Neural progenitor cell (in vitro differentiated cells): ENCODE results near the gene DDOST. TPM values are rescaled to one million over a fixed set of nuclear protein-coding genes. Genes with fewer than 3 reads are reported as not detected.

Experiments used
- DNase-seq: peaks from one replicate; pipeline ENCODE4 v3.0.0-alpha.2; 2016; ENCODE audit warnings: low spot score
- H2AFZ ChIP-seq: fragments of 200-600 bp; sonication (generic); replicated peaks from 2 replicates; pipeline ENCODE4 v1.6.1; 2016; ENCODE audit warnings: antibody characterized with exemption
- H3F3A ChIP-seq: fragments of 200-600 bp; sonication (generic); 2 replicates; pipeline ENCODE4 v1.6.1; 2016; ENCODE audit warnings: antibody characterized with exemption, low read depth
- H3K27ac ChIP-seq: fragments of 200-600 bp; sonication (generic); 2 replicates; pipeline ENCODE4 v1.5.1; 2016; ENCODE audit warnings: mild to moderate bottlenecking
- H3K27me3 ChIP-seq: fragments of 200-600 bp; sonication (generic); 2 replicates; pipeline ENCODE4 v1.6.1; 2016; ENCODE audit warnings: mild to moderate bottlenecking, moderate library complexity
- H3K36me3 ChIP-seq: fragments of 200-600 bp; sonication (generic); 2 replicates; pipeline ENCODE4 v1.5.1; 2016
- H3K4me1 ChIP-seq: fragments of 200-600 bp; sonication (generic); 2 replicates; pipeline ENCODE4 v1.6.1; 2016; ENCODE audit warnings: mixed run types
- H3K4me2 ChIP-seq: fragments of 200-600 bp; sonication (generic); 2 replicates; pipeline ENCODE4 v1.6.1; 2016
- H3K4me3 ChIP-seq: fragments of 200-600 bp; sonication (generic); 2 replicates; pipeline ENCODE4 v1.5.1; 2016
- H3K79me2 ChIP-seq: fragments of 200-600 bp; sonication (generic); 2 replicates; pipeline ENCODE4 v1.6.1; 2016; ENCODE audit warnings: low read depth
- H3K9ac ChIP-seq: fragments of 200-600 bp; sonication (generic); 2 replicates; pipeline ENCODE4 v1.6.1; 2016
- H3K9me3 ChIP-seq: fragments of 200-600 bp; sonication (generic); 2 replicates; pipeline ENCODE4 v1.5.1; 2016; ENCODE audit warnings: low read depth
- H4K20me1 ChIP-seq: fragments of 200-600 bp; sonication (generic); 2 replicates; pipeline ENCODE4 v1.6.1; 2016; ENCODE audit warnings: low read depth
- H3K27ac Mint-ChIP-seq: 3 replicates; pipeline ENCODE4 v1.8.0; 2021; ENCODE audit warnings: mixed read lengths
- H3K27me3 Mint-ChIP-seq: 2 replicates; pipeline ENCODE4 v1.8.0; 2022; ENCODE audit warnings: low read depth, mild to moderate bottlenecking, inconsistent platforms, moderate library complexity, mixed read lengths; ENCODE audit not compliant: insufficient read depth
- H3K36me3 Mint-ChIP-seq: 3 replicates; pipeline ENCODE4 v1.8.0; 2021; ENCODE audit warnings: mixed read lengths
- H3K4me1 Mint-ChIP-seq: 3 replicates; pipeline ENCODE4 v1.8.0; 2021; ENCODE audit warnings: mixed read lengths
- H3K4me3 Mint-ChIP-seq: 3 replicates; pipeline ENCODE4 v1.8.0; 2021; ENCODE audit warnings: mild to moderate bottlenecking, moderate library complexity, mixed read lengths
- H3K9me3 Mint-ChIP-seq: 3 replicates; pipeline ENCODE4 v1.8.0; 2020; ENCODE audit warnings: mixed read lengths
- CTCF ChIP-seq: fragments of 200-600 bp; sonication (generic); IDR thresholded peaks from 2 replicates; pipeline ENCODE4 v1.5.1; 2017; ENCODE audit warnings: antibody characterized with exemption, mild to moderate bottlenecking
- EZH2 ChIP-seq: fragments of 200-600 bp; sonication (generic); IDR thresholded peaks from 2 replicates; pipeline ENCODE4 v1.6.1; 2017; ENCODE audit warnings: antibody characterized with exemption, mild to moderate bottlenecking, moderate library complexity
- EZH2phosphoT487 ChIP-seq: fragments of 200-600 bp; sonication (generic); IDR thresholded peaks from 2 replicates; pipeline ENCODE4 v1.6.1; 2017; ENCODE audit warnings: antibody characterized with exemption
- total RNA-seq: library from RNA; depleted of rRNA; stranded (reverse); fragments of >200 nt; gene quantifications from 2 replicates; pipeline ENCODE4 v1.2.3, GENCODE V29; 2015; ENCODE audit warnings: low replicate concordance

DDOST gene
- total RNA-seq, 1 donor from 2014 or later = 151 TPM

- Histone ChIP-seq H2AFZ (no peak overlapping the region), H3K9ac (no peak overlapping the region), H4K20me1 (no peaks in the 10 kb centered on the region), H3K36me3 (no peaks in the 10 kb centered on the region), H3K4me3 (peak overlapping the region; percentile 71), H3K4me1 (peaks cover 3% of the 10 kb centered on the region), H3F3A (peaks cover 21% of the 10 kb centered on the region), H3K4me2 (peak overlapping the region; percentile 91), H3K9me3 (no peaks in the 10 kb centered on the region), H3K79me2 (no peaks in the 10 kb centered on the region), H3K27ac (no peak overlapping the region), H3K27me3 (no peaks in the 10 kb centered on the region)
- peak overlapping the region; percentile 84 for H3K4me3 Mint-ChIP-seq
- no peaks in the 10 kb centered on the region for H3K9me3 Mint-ChIP-seq
- H3K4me1 Mint-ChIP-seq = peaks cover 24% of the 10 kb centered on the region
- H3K36me3 Mint-ChIP-seq = no peaks in the 10 kb centered on the region
- no peak for TF ChIP-seq EZH2phosphoT487
- no peak for TF ChIP-seq CTCF
- no peak for TF ChIP-seq EZH2
- H3K27me3 Mint-ChIP-seq = peaks cover 4% of the 10 kb centered on the region
- no peak overlapping the region for H3K27ac Mint-ChIP-seq
- DNase-seq = peak; percentile 18
Measured at GRCh38 chr1:20697563-20697962, 36.4 kb upstream of the DDOST start.

- peaks cover 3% of the 10 kb centered on the region for H3K36me3 Mint-ChIP-seq
Measured at GRCh38 chr1:20696397-20697333, 35.5 kb upstream of the DDOST start.

GRCh38 chr1:20695515-20695914, 34.3 kb upstream of the DDOST start:
- DNase-seq = no peak
- Histone ChIP-seq H3F3A (peaks cover 21% of the 10 kb centered on the region), H3K9me3 (no peaks in the 10 kb centered on the region), H2AFZ (no peak overlapping the region), H3K79me2 (no peaks in the 10 kb centered on the region), H3K4me1 (peaks cover 3% of the 10 kb centered on the region), H3K27me3 (no peaks in the 10 kb centered on the region), H3K4me2 (no peak overlapping the region), H3K4me3 (no peak overlapping the region), H3K36me3 (no peaks in the 10 kb centered on the region), H3K9ac (no peak overlapping the region), H4K20me1 (no peaks in the 10 kb centered on the region), H3K27ac (no peak overlapping the region)
- no peak for TF ChIP-seq CTCF
- TF ChIP-seq EZH2 = no peak
- no peak for TF ChIP-seq EZH2phosphoT487
- Mint-ChIP-seq H3K4me3 (no peak overlapping the region), H3K9me3 (peaks cover 6% of the 10 kb centered on the region), H3K4me1 (peaks cover 23% of the 10 kb centered on the region), H3K27ac (peak overlapping the region; percentile 3), H3K27me3 (peaks cover 4% of the 10 kb centered on the region), H3K36me3 (peaks cover 3% of the 10 kb centered on the region)

More at GRCh38 chr1:20696397-20697333, 35.5 kb upstream of the DDOST start:
- H3K4me2 ChIP-seq = peak overlapping the region; percentile 91
- peaks cover 24% of the 10 kb centered on the region for H3K4me1 Mint-ChIP-seq
- peak overlapping the region; percentile 62 for H3K27ac ChIP-seq
- peak; percentile 95 for DNase-seq
- peaks cover 21% of the 10 kb centered on the region for H3F3A ChIP-seq
- peak overlapping the region; percentile 100 for H2AFZ ChIP-seq
- H3K4me3 ChIP-seq = peak overlapping the region; percentile 71
- H4K20me1 ChIP-seq = no peaks in the 10 kb centered on the region
- peak overlapping the region; percentile 91 for H3K27ac Mint-ChIP-seq
- no peak overlapping the region for H3K9ac ChIP-seq
- no peaks in the 10 kb centered on the region for H3K79me2 ChIP-seq
- no peaks in the 10 kb centered on the region for H3K9me3 ChIP-seq
- TF ChIP-seq EZH2 (no peak), CTCF (peak; percentile 76)
- H3K4me3 Mint-ChIP-seq = peak overlapping the region; percentile 84
- H3K9me3 Mint-ChIP-seq = peaks cover 6% of the 10 kb centered on the region
- H3K36me3 ChIP-seq = no peaks in the 10 kb centered on the region
- H3K4me1 ChIP-seq = peaks cover 3% of the 10 kb centered on the region
- H3K27me3 Mint-ChIP-seq = peaks cover 6% of the 10 kb centered on the region
- no peaks in the 10 kb centered on the region for H3K27me3 ChIP-seq
